ENCODE measurements around the gene SPTSSA.

DNA sequence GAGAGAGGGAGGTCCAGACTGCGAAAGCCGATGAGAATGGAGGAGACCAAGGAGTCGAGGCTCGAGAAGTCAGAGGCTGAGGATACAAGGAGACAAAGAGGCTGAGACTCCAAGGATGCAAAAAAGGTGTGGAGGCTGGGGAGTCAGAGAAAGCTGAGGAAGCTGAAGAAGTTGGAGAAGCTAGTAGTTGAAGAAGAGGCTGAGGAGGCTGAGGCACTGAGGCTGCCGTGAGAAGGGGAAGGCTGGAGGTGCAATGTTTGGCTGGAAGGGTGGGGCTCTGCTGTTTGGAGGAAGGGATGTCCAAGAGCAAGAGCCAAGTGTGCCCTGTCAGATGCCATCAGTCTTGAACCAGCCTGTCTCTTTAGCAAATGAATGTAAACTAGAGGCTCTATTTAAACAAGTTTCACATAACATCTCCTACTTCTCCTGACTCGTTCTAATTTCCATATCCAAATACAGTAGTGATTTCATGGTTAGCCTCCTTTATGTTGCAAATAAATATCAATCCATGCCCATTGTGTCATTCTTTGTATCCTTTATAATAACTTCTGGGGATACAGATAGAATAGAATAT is 10.8 kb upstream of the SPTSSA start:
- TF ChIP-seq EP300 (IDR thresholded peaks at IDR 0.05; ENCODE audit: low read depth) (no peak), POLR2A (IDR thresholded peaks at IDR 0.05) (no peak)
